Osteoblast (primary cell): Measurements from ENCODE around the gene RELB. TPM values are rescaled to one million over a fixed set of nuclear protein-coding genes. Genes with fewer than 3 reads are reported as not detected.
A peak's percentile ranks its signal among the peaks of the same experiment; 100 is the strongest.

ENCODE experiments used
- DNase-seq: peaks from one replicate; pipeline ENCODE4 v3.0.0; 2011; ENCODE audit warnings: low spot score, mixed read lengths; ENCODE audit not compliant: insufficient read length; ENCODE audit errors: missing footprints
- H2AFZ ChIP-seq: 2 replicates; pipeline ENCODE4 v1.6.0; 2011; ENCODE audit warnings: mild to moderate bottlenecking, low read length
- H3K27ac ChIP-seq: 2 replicates; pipeline ENCODE4 v1.5.1; 2011; ENCODE audit warnings: mild to moderate bottlenecking, low read depth, low read length, moderate library complexity
- H3K27me3 ChIP-seq: 2 replicates; pipeline ENCODE4 v1.6.0; 2012; ENCODE audit warnings: mild to moderate bottlenecking, control low read depth, inconsistent platforms, low read length, moderate library complexity; ENCODE audit not compliant: insufficient read depth
- H3K36me3 ChIP-seq: 2 replicates; pipeline ENCODE4 v1.5.1; 2011; ENCODE audit warnings: mild to moderate bottlenecking, low read length, control low read depth, moderate library complexity; ENCODE audit not compliant: insufficient read depth
- H3K4me1 ChIP-seq: 2 replicates; pipeline ENCODE4 v1.5.1; 2011; ENCODE audit warnings: mild to moderate bottlenecking, low read length, control low read depth, moderate library complexity; ENCODE audit not compliant: insufficient read depth
- H3K4me2 ChIP-seq: 2 replicates; pipeline ENCODE4 v1.6.0; 2011; ENCODE audit warnings: mild to moderate bottlenecking, low read length; ENCODE audit not compliant: insufficient read depth
- H3K4me3 ChIP-seq: fragments of 200-600 bp; sonication (generic); 3 replicates; pipeline ENCODE4 v1.5.1; 2012; ENCODE audit warnings: mild to moderate bottlenecking, low read length, inconsistent platforms; ENCODE audit not compliant: insufficient read depth
- H3K79me2 ChIP-seq: 2 replicates; pipeline ENCODE4 v1.6.0; 2012; ENCODE audit warnings: mild to moderate bottlenecking, low read length, control low read depth, inconsistent platforms; ENCODE audit not compliant: insufficient read depth
- H3K9me3 ChIP-seq: 2 replicates; pipeline ENCODE4 v1.5.1; 2011; ENCODE audit warnings: low read depth, low read length, control low read depth
- H4K20me1 ChIP-seq: 2 replicates; pipeline ENCODE4 v1.6.0; 2012; ENCODE audit warnings: mild to moderate bottlenecking, low read length, control low read depth; ENCODE audit not compliant: insufficient read depth
- total RNA-seq: library from RNA; depleted of rRNA; stranded (reverse); fragments of >200 nt; gene quantifications from 2 replicates; pipeline ENCODE4 v1.2.3, GENCODE V29; 2012
- TF ChIP-seq, protein P1 (sequence below): IDR thresholded peaks from 2 replicates; pipeline ENCODE4 v1.5.1; 2011; ENCODE audit warnings: mild to moderate bottlenecking, low read depth, low read length, moderate library complexity; ENCODE audit errors: extremely low read depth

Gene RELB
- total RNA-seq, 1 donor: 9.8 TPM

- Histone ChIP-seq H3K27me3 (no peaks in the 10 kb centered on the region), H4K20me1 (peaks cover 58% of the 10 kb centered on the region), H3K4me1 (peaks cover 5% of the 10 kb centered on the region), H2AFZ (no peak overlapping the region), H3K27ac (no peak overlapping the region), H3K4me2 (no peak overlapping the region), H3K36me3 (peaks cover 17% of the 10 kb centered on the region), H3K79me2 (peaks cover 74% of the 10 kb centered on the region), H3K9me3 (no peaks in the 10 kb centered on the region), H3K4me3 (no peak overlapping the region)
- DNase-seq: peak; percentile 47
- TF ChIP-seq, protein P1, sequence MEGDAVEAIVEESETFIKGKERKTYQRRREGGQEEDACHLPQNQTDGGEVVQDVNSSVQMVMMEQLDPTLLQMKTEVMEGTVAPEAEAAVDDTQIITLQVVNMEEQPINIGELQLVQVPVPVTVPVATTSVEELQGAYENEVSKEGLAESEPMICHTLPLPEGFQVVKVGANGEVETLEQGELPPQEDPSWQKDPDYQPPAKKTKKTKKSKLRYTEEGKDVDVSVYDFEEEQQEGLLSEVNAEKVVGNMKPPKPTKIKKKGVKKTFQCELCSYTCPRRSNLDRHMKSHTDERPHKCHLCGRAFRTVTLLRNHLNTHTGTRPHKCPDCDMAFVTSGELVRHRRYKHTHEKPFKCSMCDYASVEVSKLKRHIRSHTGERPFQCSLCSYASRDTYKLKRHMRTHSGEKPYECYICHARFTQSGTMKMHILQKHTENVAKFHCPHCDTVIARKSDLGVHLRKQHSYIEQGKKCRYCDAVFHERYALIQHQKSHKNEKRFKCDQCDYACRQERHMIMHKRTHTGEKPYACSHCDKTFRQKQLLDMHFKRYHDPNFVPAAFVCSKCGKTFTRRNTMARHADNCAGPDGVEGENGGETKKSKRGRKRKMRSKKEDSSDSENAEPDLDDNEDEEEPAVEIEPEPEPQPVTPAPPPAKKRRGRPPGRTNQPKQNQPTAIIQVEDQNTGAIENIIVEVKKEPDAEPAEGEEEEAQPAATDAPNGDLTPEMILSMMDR: no peak
Observed at GRCh38 chr19:44960906-44961728, 40.1 kb upstream of the RELB start.

DNA sequence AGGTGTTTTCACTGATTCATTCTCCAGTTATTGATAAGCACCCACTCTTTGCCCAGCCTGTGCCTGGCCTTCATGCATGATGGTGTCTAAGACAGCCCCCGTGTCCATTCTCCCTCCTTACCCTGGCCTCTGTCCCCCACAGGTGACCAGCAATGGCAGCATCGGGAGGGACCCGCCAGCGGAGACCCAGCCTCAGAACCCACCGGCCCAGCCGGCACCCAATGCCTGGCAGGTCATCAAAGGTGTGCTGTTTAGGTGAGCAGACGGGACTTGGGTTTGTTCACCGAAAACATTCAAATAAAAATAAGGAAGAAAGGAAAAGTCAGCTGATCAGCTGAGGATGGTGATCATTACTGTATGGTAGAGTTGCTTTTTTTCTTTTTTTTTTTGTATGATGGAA is 39.4 kb upstream of the RELB start:
- Histone ChIP-seq H4K20me1 (peaks cover 51% of the 10 kb centered on the region), H3K27ac (no peak overlapping the region), H3K36me3 (peaks cover 21% of the 10 kb centered on the region), H3K27me3 (no peaks in the 10 kb centered on the region), H2AFZ (no peak overlapping the region), H3K9me3 (no peaks in the 10 kb centered on the region), H3K4me2 (no peak overlapping the region), H3K4me1 (no peaks in the 10 kb centered on the region), H3K79me2 (peaks cover 67% of the 10 kb centered on the region), H3K4me3 (no peak overlapping the region)
- TF ChIP-seq, protein P1: no peak
- DNase-seq: peak; percentile 56

DNA sequence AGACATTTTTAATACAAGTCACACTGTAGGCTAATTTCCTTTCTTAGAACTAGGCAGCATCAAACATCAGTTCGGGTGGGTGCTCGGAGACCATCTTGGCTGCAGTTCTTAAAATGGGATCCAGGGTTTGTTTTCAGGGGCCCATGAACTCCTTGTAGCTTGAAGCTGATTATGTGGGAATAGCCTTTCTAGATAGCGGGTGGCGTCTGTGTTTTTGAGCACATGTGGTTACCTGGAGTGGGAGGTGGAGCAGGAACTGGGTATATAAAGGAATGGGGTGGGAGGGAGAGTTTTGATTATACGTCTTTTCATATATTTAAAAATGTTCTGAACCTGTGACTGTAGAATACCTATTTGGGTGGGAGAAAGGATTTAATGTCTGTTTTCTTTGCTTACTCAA is 33.1 kb upstream of the RELB start:
- no peak for DNase-seq
- Histone ChIP-seq H3K79me2 (peaks cover 28% of the 10 kb centered on the region), H3K9me3 (no peaks in the 10 kb centered on the region), H3K36me3 (peaks cover 35% of the 10 kb centered on the region), H2AFZ (no peak overlapping the region), H3K4me1 (no peaks in the 10 kb centered on the region), H3K27me3 (no peaks in the 10 kb centered on the region), H3K27ac (no peak overlapping the region), H3K4me3 (no peak overlapping the region), H4K20me1 (peaks cover 10% of the 10 kb centered on the region), H3K4me2 (no peak overlapping the region)
- TF ChIP-seq, protein P1: no peak

GRCh38 chr19:44968670-44969069 is 32.6 kb upstream of the RELB start:
- Histone ChIP-seq H3K4me1 (no peaks in the 10 kb centered on the region), H3K9me3 (no peaks in the 10 kb centered on the region), H3K4me2 (no peak overlapping the region), H3K79me2 (peaks cover 28% of the 10 kb centered on the region), H3K4me3 (no peak overlapping the region), H2AFZ (no peak overlapping the region), H3K36me3 (peaks cover 41% of the 10 kb centered on the region), H4K20me1 (peaks cover 13% of the 10 kb centered on the region), H3K27ac (no peak overlapping the region), H3K27me3 (no peaks in the 10 kb centered on the region)
- TF ChIP-seq, protein P1: no peak
- DNase-seq: peak; percentile 15
